ENCODE measurements around the gene PDIK1L.

- TF ChIP-seq CTCF (IDR thresholded peaks at IDR 0.05) (no peak), POLR2AphosphoS5 (IDR thresholded peaks at IDR 0.05) (no peak)
These were observed 2.1 kb upstream of the PDIK1L start for GRCh38 chr1:26109229-26110164.
